ENCODE measurements around the gene MTARC1. TPM values are rescaled to one million over a fixed set of nuclear protein-coding genes. Genes with fewer than 3 reads are reported as not detected.

MTARC1 gene
- total RNA-seq, 1 donor from 2014 or later: not detected

DNA sequence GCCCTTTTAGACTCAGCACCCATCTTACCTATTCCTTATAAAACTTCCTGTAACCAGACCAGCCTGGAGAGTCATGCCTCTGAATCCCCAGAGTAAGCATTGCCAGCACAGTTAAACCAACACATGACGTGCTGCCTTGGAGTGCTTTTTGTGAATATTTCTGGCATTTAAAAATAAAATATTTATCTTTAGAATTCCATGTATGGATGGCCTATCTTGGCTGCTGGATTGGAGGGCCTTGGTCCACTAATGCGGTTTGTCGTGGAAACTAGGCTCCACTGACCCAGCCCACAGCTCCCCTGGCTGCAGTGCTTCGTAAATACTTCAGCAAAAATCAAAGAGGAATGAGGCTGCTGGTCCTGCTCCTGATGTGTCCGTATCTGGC, 17.5 kb downstream of the MTARC1 start:
- intact Hi-C loops (cut with micrococcal nuclease): no loop called here

DNA sequence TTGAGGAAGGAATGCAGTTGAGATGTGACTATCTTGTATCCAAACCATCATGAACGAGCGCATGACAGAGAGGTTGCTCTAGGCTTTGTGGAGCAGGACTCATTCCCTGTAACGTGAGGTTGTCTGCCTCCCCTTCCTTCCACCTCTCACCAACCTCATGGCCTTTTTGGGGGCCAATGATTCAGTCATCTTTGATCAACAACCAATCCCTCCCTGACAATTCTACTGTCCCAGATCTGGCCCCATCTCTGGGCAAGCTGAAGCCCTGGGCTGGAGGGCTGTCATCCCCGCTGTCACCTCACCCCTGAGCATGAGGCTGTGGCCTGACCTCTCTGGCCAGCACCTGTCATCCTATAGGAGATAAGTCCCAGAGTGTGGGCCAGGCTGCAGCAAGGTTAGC, 19.7 kb downstream of the MTARC1 start:
- intact Hi-C loops (cut with micrococcal nuclease): no loop called here

DNA sequence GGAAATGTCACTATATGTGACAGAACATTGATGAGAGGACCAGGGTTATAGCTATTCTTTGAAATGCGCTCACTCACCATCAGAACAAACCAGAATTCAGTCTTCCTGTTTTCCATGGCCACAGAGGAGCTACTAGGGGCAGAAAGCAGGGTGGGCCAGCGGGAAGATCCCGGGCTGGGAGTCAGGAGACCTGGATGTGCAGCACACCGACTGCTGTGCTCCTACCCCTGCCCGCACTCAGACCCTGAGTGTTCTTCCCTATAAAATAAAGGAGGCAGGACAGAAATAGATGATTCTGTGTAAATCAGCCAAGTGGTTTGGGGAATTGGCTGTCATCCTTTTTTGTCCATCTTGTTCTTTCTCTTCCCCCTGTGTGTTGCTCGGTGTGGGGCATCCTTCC, 21.0 kb downstream of the MTARC1 start:
- intact Hi-C loops (cut with micrococcal nuclease): no loop called here

- intact Hi-C loops (cut with micrococcal nuclease): no loop called here
Measured at GRCh38 chr1:220808345-220809186, 21.9 kb downstream of the MTARC1 start.

DNA sequence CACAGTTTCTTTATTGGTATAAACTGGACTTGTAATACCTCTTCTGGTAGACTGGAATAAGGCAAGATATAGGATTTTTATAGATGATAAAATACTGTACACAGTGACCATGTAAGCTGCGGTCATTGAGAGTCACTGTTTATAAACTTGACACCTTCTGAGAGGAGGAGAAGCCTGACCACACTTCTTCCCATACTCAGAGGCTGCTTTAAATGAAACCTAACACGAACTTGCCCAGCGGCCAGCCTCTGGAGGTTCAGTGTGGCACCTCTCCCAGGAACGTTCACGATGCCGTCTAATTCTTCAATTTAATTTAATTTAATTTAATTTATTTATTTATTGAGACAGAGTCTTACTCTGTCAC, 22.5 kb downstream of the MTARC1 start:
- intact Hi-C loops (cut with micrococcal nuclease): no loop called here

DNA sequence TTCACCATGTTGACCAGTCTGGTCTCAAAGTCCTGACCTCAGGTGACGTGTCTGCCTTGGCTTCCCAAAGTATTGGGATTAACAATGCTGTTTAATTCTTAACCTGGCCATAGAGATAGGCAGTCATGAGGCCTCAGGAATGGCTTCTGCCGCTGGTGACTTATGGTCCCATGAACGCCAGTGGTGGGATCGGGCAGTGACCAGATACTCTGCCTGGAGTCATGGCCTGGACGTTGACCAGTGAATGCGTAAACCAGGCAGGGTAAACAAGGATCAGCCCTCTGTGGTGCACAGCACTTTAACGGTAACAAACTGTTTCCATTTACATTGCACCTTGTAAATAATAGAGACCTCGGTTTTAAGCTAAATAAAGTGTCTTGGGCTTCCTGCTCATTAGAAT, 23.0 kb downstream of the MTARC1 start:
- intact Hi-C loops (cut with micrococcal nuclease): loop anchor here (1.0 to 2.0 kb wide), 3 partner anchors 394 to 1645 kb away; no protein-coding TSS in a partner anchor

DNA sequence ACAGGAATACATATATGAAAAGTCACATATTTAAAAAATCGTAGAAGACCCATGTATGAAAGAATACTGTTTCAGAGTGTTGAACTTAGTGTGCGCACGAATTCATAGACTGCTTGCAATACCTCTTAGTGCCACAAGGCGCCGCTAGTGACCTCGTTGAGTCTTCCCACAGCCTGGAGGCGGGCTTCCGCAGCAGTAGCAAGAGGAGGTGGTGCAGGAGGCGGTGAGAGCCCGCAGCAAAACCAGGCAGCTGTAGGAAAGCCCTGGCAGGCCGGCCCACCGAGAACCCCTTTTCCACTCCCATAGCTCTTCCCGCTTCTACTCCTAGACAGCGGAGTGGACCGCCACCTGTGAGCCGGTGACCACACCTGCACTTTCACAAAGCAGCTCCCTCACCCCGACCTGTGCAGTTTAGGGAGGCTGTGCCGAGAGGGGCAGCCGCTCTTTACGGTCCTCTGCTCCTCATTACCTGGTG, 23.5 kb downstream of the MTARC1 start:
- intact Hi-C loops (cut with micrococcal nuclease): loop anchor here (1.0 to 2.0 kb wide), 3 partner anchors 393 to 1645 kb away; no protein-coding TSS in a partner anchor

DNA sequence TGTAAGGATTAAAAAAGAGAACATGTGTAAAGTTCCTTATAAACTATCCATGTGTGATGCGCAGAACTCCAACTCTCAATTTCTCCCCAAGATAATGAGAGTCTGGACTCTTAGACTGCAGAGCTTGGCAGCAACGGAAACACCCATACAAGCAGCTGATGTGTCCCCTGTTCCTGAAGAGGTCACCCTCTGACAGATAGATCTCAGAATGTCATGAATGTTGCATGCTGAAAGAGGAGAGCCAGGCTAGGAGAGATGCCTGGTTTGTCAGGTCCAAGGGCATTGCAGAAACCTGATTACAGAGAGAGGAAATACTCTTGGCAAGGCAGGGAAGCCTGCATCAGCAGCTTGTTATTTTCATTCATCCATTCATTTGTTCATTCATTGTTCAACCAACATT, 24.2 kb downstream of the MTARC1 start:
- intact Hi-C loops (cut with micrococcal nuclease): loop anchor here (1.0 to 2.0 kb wide), 3 partner anchors 392 to 1644 kb away; no protein-coding TSS in a partner anchor

DNA sequence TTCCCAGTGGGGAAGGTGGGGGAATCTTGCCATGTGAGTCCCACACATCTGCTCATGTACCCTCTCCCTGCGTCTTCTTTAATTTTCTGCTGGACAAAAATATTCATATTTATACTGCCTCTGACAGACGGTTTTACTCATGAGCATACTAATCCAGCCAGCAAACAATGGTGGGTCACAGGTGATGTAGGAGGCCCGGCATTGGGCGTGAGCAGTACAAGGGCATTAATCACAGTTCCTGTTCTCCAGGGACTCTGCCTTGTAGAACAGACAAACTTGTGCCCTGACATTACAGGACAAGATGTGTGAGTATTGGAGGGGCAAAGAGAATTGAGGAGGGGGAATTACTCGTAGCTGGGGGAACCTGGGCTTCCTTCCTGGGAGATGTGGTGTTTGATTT, 25.0 kb downstream of the MTARC1 start:
- intact Hi-C loops (cut with micrococcal nuclease): loop anchor here (2.0 kb wide), 1 partner anchor 1643 kb away; no protein-coding TSS in a partner anchor

- intact Hi-C loops (cut with micrococcal nuclease): no loop called here
Measured at GRCh38 chr1:220812308-220812707, 25.6 kb downstream of the MTARC1 start.

DNA sequence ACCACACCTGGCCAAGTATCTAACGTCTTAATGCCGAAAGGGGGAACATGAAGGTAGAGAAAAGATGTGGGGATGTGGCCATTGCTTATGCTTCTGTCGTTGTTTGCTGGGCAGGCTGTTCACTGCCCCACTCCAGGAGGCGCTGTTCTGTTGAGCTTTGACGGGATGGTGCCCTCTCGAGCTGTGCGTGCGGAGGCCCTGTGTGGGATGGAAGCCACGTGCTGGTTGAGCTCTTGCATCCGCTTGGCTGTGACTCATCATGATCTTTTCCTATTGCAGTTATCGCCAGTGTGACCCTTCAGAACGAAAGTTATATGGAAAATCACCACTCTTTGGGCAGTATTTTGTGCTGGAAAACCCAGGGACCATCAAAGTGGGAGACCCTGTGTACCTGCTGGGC, 26.3 kb downstream of the MTARC1 start:
- intact Hi-C loops (cut with micrococcal nuclease): no loop called here

DNA sequence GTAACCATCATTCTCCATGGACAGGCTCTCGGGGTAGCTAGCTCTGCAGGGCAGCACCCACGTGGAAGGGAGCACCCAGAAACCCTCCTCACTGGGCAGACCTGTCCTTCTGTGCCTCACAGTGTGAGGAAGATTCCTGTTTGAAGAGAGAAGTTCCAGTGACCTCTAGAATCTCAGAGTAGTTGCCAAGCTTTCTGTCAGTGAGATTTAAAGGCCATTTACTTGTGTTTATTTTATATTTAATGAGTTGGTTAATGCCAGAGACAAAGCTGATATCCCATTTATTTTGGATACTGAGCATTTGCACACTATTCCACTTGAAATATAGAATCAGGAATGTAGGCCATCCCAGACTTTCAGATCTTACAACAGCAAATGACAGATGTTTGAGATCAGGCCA, 28.7 kb downstream of the MTARC1 start:
- intact Hi-C loops (cut with micrococcal nuclease): no loop called here

DNA sequence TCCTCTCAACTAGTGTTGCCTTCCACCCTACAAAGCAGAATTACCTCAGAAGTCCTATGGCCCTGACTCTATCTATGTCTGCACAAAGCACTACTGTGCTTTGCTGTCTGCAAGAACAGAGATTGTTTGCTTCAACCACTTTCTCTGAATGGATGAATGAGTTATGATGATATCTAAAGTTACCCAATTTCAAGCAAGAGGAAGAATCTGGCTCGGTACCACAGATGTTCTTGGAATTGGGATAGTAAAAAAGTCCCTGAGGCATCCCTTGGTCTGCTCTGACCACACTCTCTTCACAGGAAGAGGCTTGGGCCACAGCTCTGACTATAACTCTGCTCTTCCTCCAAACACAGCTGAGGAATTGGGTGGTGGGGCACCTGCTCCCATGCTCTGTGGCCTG, 31.2 kb downstream of the MTARC1 start:
- intact Hi-C loops (cut with micrococcal nuclease): no loop called here

- intact Hi-C loops (cut with micrococcal nuclease): no loop called here
Measured at GRCh38 chr1:220818421-220819173, 31.9 kb downstream of the MTARC1 start.

DNA sequence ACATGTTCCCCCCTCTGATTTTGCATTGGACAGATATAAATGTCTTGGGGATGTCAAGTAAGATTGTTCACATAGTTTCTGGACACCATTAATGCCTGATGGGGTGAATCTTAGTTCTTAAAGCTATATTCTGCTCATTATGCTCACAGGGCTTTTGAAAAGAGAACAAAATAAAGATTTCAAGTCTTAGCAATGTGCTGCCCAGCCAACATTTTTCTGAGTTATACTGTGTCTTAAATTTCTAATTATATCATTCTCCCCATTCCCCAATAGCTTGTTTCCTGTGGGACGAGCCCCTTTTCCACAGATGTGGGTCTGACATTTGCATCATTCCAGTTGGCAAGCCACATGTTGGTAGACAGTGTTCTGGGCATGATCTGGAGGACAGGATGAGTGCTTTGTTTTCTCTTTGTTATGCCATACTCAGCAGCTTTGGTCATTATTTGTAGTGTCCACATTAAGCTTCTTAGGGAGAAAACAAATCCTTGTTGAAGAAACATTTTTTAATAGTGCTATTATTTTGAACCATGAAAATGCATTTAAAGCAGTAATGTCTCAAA, 32.8 kb downstream of the MTARC1 start:
- intact Hi-C loops (cut with micrococcal nuclease): no loop called here

DNA sequence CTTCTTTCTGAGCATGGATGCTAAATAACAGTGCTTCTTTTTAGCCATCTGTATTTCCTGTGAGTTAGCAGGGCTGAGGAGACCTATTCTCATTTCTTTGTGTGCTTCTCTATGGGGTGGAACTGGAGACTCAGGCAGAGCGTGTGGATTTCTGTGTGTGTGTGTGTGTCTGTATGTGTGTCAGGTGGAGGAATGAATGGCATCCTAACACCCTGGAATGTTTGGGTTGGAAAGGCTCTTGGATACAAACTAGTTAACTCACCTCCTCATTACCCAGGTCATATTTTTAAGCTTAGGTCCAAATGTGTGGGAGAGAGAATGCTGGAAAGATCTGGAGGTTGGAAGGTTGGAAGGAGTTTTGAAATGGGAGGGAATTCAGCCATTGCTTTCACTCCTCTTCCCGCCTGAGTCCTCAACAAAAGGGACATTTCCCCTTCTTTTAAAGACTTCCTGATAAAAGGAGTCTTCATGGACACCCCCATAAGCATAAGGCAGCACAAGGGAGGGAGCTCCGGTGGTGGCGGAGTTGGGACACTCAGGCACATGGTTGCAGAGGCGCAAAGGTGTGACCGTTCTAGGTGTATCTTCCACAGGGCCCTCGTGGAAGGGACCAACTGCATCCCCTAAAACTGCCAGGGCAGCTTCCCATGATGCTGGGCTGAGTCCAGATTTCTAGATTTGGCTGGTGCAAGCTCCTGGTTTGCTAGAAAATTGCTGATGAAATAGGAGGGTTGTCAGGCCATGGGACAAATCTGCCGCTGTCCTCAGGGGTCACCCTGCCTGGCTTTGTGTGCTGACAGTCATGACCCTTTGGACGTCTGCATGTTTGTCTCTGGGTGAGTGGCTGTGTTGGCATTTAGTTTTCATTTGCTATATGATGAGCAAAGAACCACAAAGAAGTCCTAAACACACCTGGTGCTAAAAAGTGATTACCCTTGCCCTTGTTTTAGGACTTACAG, 37.6 kb downstream of the MTARC1 start:
- intact Hi-C loops (cut with micrococcal nuclease): no loop called here

GRCh38 chr1:220825819-220826551, 39.3 kb downstream of the MTARC1 start:
- intact Hi-C loops (cut with micrococcal nuclease): no loop called here

- intact Hi-C loops (cut with micrococcal nuclease): no loop called here
Measured at GRCh38 chr1:220826729-220827128, 40.0 kb downstream of the MTARC1 start.

GRCh38 chr1:220827445-220828178, 40.9 kb downstream of the MTARC1 start:
- intact Hi-C loops (cut with micrococcal nuclease): no loop called here

GRCh38 chr1:220828179-220828490, 41.4 kb downstream of the MTARC1 start:
- intact Hi-C loops (cut with micrococcal nuclease): no loop called here
